WERI-Rb-1 (cell line): ENCODE results near the gene SPA17.

ENCODE experiments used
- DNase-seq: peaks from one replicate; pipeline ENCODE4 v3.0.0-alpha.2; 2020
- H3K27ac ChIP-seq: fragments of 250-450 bp; sonication (Bioruptor Pico); 2 replicates; pipeline ENCODE4 v1.5.1; 2020; ENCODE audit warnings: mild to moderate bottlenecking, moderate library complexity
- H3K27me3 ChIP-seq: fragments of 250-450 bp; sonication (Bioruptor Pico); 2 replicates; pipeline ENCODE4 v1.5.1; 2021; ENCODE audit warnings: mild to moderate bottlenecking, low read depth, moderate library complexity; ENCODE audit not compliant: insufficient read depth, severe bottlenecking
- H3K36me3 ChIP-seq: fragments of 250-450 bp; sonication (Bioruptor Pico); 2 replicates; pipeline ENCODE4 v1.5.1; 2020; ENCODE audit warnings: mild to moderate bottlenecking, moderate library complexity
- H3K4me3 ChIP-seq: 2 replicates; pipeline ENCODE4 v1.5.1; 2011; ENCODE audit warnings: low read depth, mild to moderate bottlenecking, control low read depth, low read length
- H3K9me3 ChIP-seq: fragments of 250-450 bp; sonication (Bioruptor Pico); 2 replicates; pipeline ENCODE4 v1.5.1; 2021; ENCODE audit warnings: mild to moderate bottlenecking, moderate library complexity; ENCODE audit not compliant: severe bottlenecking
- TF ChIP-seq, protein P1 (sequence below): IDR thresholded peaks from 2 replicates; pipeline ENCODE4 v1.5.1; 2011; ENCODE audit warnings: low read depth, mild to moderate bottlenecking, control low read depth, inconsistent platforms, low read length

Gene SPA17

DNA sequence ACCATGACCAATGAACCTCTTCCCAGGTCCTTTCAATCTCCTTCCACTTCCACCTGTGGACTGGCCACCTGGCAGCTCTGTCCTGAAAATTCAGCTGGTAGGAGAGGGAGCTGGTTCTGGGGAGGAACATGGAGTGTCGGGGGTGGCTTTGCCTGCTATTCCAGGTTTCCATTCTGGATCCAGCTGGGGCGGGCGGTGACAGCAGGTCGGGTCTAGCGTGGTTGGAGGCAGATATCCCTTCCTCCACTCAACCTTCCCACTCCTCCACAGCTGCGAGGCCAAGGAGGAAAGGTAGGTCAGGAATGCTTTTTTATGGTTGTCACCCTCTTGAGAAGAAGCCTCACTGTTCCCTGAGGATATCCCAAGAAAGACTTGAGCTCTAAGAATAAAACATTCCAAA, 69.3 kb downstream of the SPA17 start:
- DNase-seq = no peak
- no peaks in the 10 kb centered on the region for H3K36me3 ChIP-seq
- H3K9me3 ChIP-seq = no peaks in the 10 kb centered on the region
- TF ChIP-seq, protein P1, sequence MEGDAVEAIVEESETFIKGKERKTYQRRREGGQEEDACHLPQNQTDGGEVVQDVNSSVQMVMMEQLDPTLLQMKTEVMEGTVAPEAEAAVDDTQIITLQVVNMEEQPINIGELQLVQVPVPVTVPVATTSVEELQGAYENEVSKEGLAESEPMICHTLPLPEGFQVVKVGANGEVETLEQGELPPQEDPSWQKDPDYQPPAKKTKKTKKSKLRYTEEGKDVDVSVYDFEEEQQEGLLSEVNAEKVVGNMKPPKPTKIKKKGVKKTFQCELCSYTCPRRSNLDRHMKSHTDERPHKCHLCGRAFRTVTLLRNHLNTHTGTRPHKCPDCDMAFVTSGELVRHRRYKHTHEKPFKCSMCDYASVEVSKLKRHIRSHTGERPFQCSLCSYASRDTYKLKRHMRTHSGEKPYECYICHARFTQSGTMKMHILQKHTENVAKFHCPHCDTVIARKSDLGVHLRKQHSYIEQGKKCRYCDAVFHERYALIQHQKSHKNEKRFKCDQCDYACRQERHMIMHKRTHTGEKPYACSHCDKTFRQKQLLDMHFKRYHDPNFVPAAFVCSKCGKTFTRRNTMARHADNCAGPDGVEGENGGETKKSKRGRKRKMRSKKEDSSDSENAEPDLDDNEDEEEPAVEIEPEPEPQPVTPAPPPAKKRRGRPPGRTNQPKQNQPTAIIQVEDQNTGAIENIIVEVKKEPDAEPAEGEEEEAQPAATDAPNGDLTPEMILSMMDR = no peak
- no peak overlapping the region for H3K4me3 ChIP-seq
- H3K27ac ChIP-seq = no peak overlapping the region
- no peaks in the 10 kb centered on the region for H3K27me3 ChIP-seq

DNA sequence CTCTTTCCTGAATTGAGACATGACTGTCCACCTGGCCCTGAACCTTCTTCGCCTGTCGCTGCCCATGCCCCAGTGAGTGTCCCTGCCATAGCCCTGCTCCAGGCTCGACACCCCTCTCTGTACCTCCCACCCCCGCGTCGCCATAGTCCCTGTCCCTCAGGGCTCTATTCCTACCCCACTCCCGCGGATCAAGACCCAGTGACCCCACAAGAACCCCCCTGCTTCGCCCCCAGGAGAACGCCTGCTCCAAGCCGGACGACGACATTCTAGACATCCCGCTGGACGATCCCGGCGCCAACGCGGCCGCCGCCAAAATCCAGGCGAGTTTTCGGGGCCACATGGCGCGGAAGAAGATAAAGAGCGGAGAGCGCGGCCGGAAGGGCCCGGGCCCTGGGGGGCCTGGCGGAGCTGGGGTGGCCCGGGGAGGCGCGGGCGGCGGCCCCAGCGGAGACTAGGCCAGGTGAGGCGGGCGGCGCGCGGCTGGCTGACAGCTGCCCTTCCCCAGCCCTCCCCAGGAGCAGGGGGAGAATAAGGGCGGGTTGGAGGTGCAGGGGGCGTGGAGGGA, 71.6 kb downstream of the SPA17 start:
- Histone ChIP-seq H3K27me3 (no peaks in the 10 kb centered on the region), H3K4me3 (no peak overlapping the region), H3K36me3 (no peaks in the 10 kb centered on the region), H3K9me3 (no peaks in the 10 kb centered on the region), H3K27ac (no peak overlapping the region)
- TF ChIP-seq, protein P1 = no peak
- no peak for DNase-seq

DNA sequence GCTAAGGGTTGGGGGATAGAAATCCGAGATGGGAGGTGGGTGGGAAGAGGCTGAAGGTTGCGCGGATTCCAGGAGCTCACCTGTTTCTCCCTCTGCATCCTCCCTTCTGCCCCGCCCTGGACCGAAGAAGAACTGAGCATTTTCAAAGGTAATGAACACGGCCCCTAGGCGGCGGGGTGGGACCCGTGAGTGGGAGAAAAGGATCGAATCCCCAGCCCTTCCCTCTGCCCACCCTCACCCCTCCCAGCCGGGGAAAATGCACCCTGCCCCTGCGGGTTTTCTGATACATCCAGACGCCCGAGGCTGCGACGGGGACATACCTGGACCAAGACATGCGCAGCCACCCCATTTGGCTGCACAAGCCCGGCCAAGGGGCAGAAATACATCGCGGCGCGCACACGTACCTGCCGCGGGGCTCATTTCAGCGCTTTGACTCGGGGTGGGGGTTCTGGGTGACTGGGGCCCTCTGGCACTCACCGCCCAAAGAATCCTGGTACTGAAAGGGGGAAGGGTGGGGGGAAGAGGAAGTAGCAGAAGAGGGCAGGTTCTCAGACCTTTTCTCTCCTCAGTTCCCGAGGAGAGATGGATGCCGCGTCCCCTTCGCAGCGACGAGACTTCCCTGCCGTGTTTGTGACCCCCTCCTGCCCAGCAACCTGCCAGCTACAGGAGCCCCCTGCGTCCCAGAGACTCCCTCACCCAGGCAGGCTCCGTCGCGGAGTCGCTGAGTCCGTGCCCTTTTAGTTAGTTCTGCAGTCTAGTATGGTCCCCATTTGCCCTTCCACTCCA, 72.3 kb downstream of the SPA17 start:
- TF ChIP-seq, protein P1 = no peak
- no peak for DNase-seq
- Histone ChIP-seq H3K9me3 (no peaks in the 10 kb centered on the region), H3K27me3 (no peaks in the 10 kb centered on the region), H3K27ac (no peak overlapping the region), H3K36me3 (no peaks in the 10 kb centered on the region), H3K4me3 (no peak overlapping the region)

DNA sequence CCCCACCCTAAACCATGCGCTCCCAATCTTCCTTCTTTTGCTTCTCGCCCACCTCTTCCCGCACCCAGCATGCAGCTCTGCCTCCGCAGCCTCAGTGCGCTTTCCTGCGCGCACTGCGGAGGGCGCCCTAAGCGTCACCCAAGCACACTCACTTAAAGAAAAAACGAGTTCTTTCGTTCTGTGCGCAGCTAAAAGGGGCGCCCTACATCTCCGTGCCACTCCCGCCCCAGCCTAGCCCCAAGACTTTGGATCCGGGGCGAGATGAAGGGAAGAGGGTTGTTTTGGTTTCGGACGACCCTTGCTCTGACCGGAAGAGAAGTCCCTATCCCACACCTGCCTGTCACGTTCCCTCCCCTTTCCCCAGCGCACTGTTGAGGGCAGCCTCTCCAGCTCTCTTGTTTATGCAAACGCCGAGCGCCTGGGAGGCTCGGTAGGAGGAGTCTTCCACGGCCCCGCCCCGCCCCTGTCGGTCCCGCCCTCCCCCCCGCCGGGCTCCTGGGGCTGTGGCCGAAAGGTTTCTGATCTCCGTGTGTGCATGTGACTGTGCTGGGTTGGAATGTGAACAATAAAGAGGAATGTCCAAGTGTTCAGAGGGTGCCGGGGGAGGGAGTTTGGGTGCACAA, 73.0 kb downstream of the SPA17 start:
- no peaks in the 10 kb centered on the region for H3K27me3 ChIP-seq
- H3K27ac ChIP-seq = no peak overlapping the region
- TF ChIP-seq, protein P1 = 0 out of 2 replicates have a peak, but pooled peaks have one; percentile 17
- no peak overlapping the region for H3K4me3 ChIP-seq
- DNase-seq = no peak
- no peaks in the 10 kb centered on the region for H3K9me3 ChIP-seq
- H3K36me3 ChIP-seq = no peaks in the 10 kb centered on the region
